Prostate gland (tissue), 2 donors: Measurements from ENCODE around the gene CFAP210.

Experiments
- POLR2A ChIP-seq: fragments of 450-650 bp; IDR thresholded peaks from one replicate; pipeline ENCODE4 v1.6.1; 2016; ENCODE audit warnings: antibody characterized with exemption, mild to moderate bottlenecking
- TF ChIP-seq, protein P1 (sequence below), 4 experiments: fragments of 200-600 bp in 2 of 4; fragments of 450-650 bp in 2 of 4; sonication (generic) in 2 of 4; IDR thresholded peaks; 1 replicate in 3 of 4; 2 replicates in 1 of 4; pipeline ENCODE4 v1.5.1; 2016 to 2019; ENCODE audit warnings: antibody characterized with exemption in 4 of 4, mild to moderate bottlenecking in 2 of 4, moderate library complexity in 2 of 4

- TF ChIP-seq POLR2A, result no peak
- TF ChIP-seq, protein P1, sequence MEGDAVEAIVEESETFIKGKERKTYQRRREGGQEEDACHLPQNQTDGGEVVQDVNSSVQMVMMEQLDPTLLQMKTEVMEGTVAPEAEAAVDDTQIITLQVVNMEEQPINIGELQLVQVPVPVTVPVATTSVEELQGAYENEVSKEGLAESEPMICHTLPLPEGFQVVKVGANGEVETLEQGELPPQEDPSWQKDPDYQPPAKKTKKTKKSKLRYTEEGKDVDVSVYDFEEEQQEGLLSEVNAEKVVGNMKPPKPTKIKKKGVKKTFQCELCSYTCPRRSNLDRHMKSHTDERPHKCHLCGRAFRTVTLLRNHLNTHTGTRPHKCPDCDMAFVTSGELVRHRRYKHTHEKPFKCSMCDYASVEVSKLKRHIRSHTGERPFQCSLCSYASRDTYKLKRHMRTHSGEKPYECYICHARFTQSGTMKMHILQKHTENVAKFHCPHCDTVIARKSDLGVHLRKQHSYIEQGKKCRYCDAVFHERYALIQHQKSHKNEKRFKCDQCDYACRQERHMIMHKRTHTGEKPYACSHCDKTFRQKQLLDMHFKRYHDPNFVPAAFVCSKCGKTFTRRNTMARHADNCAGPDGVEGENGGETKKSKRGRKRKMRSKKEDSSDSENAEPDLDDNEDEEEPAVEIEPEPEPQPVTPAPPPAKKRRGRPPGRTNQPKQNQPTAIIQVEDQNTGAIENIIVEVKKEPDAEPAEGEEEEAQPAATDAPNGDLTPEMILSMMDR (IDR thresholded peaks at IDR 0.05), result no peak
Measured at GRCh38 chr2:169729274-169729605, 35.0 kb upstream of the CFAP210 start.
